PC-9 (cell line): ENCODE results near the gene SLC10A7. TPM values are rescaled to one million over a fixed set of nuclear protein-coding genes. Genes with fewer than 3 reads are reported as not detected.

Source experiments
- BruUV-seq: library from RNA; stranded (reverse); fragments of 400-500 nt; replicated peaks from 2 replicates; lab custom pipeline; 2021; lab: Mats Ljungman, UMichigan
- CTCF ChIA-PET: fragments of 300-600 bp; sonication (Branson Sonifier 250); formaldehyde crosslinking; loops from one replicate; lab custom pipeline; 2022; ENCODE audit warnings: antibody characterized with exemption; lab: Charles Lee
- POLR2A ChIA-PET: fragments of 300-600 bp; sonication (Branson Sonifier 250); formaldehyde crosslinking; loops from one replicate; lab custom pipeline; 2022; ENCODE audit warnings: antibody characterized with exemption; ENCODE audit not compliant: unreplicated experiment; lab: Charles Lee
- DNase-seq, 2 experiments: peaks; one replicate each; pipeline versions ENCODE4 v3.0.0 to v3.0.0-alpha.2; 2015 to 2022; ENCODE audit warnings: mixed read lengths in 1 of 2
- H2AFZ ChIP-seq: fragments of 200-600 bp; sonication (generic); 2 replicates; pipeline ENCODE4 v1.8.1; 2017; ENCODE audit warnings: antibody characterized with exemption
- H3F3A ChIP-seq: fragments of 200-600 bp; sonication (generic); 2 replicates; pipeline ENCODE4 v1.8.1; 2017; ENCODE audit warnings: antibody characterized with exemption, mild to moderate bottlenecking, low read depth; ENCODE audit not compliant: insufficient read depth
- H3K27ac ChIP-seq: fragments of 200-600 bp; sonication (generic); 2 replicates; pipeline ENCODE4 v1.6.1; 2016; ENCODE audit warnings: mixed run types
- H3K27me3 ChIP-seq: fragments of 200-600 bp; sonication (generic); 2 replicates; pipeline ENCODE4 v1.6.1; 2016; ENCODE audit warnings: low read depth, mixed run types; ENCODE audit not compliant: insufficient read depth
- H3K36me3 ChIP-seq: fragments of 200-600 bp; sonication (generic); 2 replicates; pipeline ENCODE4 v1.6.1; 2016; ENCODE audit warnings: low read depth, mixed run types
- H3K4me1 ChIP-seq: fragments of 200-600 bp; sonication (generic); replicated peaks from 2 replicates; pipeline ENCODE4 v1.6.1; 2016; ENCODE audit warnings: mixed run types; ENCODE audit not compliant: insufficient read depth
- H3K4me2 ChIP-seq: fragments of 200-600 bp; sonication (generic); 2 replicates; pipeline ENCODE4 v1.6.1; 2017; ENCODE audit warnings: mixed run types
- H3K4me3 ChIP-seq: fragments of 200-600 bp; sonication (generic); 2 replicates; pipeline ENCODE4 v1.6.1; 2016; ENCODE audit warnings: mixed run types
- H3K79me2 ChIP-seq: fragments of 200-600 bp; sonication (generic); 2 replicates; pipeline ENCODE4 v1.6.1; 2017; ENCODE audit warnings: low read depth, mixed run types
- H3K9me2 ChIP-seq: fragments of 200-600 bp; sonication (generic); 2 replicates; pipeline ENCODE4 v1.8.1; 2017; ENCODE audit warnings: mild to moderate bottlenecking; ENCODE audit not compliant: insufficient read depth
- H3K9me3 ChIP-seq: fragments of 200-600 bp; sonication (generic); 2 replicates; pipeline ENCODE4 v1.8.1; 2016; ENCODE audit warnings: low read depth; ENCODE audit not compliant: insufficient read depth
- H4K20me1 ChIP-seq: fragments of 200-600 bp; sonication (generic); 2 replicates; pipeline ENCODE4 v1.8.1; 2017; ENCODE audit not compliant: insufficient read depth
- CTCF ChIP-seq: fragments of 200-600 bp; sonication (generic); conservative IDR thresholded peaks from 2 replicates; pipeline ENCODE4 v1.6.1; 2017; ENCODE audit warnings: mixed run types, antibody characterized with exemption, mild to moderate bottlenecking, moderate library complexity
- EZH2 ChIP-seq: fragments of 200-600 bp; sonication (generic); IDR thresholded peaks from 2 replicates; pipeline ENCODE4 v1.8.0; 2017; ENCODE audit warnings: antibody characterized with exemption, low read depth
- intact Hi-C: fragments of 100-400 bp; cut with micrococcal nuclease; formaldehyde crosslinking; loops from one replicate; pipeline ENCODE4 v1.10.0; 2022; ENCODE audit not compliant: unreplicated experiment
- total RNA-seq: library from RNA; stranded (reverse); gene quantifications from 2 replicates; pipeline ENCODE4 v1.2.3, GENCODE V29; 2021

Gene SLC10A7
- total RNA-seq, 1 experiment from 2014 or later, result 11.4 TPM

DNA sequence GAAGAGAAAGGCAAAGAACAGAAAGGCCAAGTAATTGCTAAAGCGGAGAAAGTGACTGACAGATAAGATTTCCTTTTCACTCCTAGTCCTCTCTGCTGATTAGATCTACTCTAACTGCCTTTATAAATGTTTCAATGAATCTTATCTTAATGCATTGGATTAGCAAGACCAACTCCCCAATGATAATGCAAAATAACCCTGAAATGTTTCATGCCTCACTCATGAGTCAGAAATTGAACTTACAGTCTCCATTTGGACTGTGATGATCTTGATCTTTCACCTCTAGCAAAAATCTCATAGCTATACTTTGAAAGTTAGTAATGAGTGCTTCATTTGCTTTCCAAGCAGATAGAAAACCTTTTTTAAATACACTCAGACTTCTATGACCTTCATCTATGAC lies 26.5 kb downstream of the SLC10A7 start:
- intact Hi-C loops, result loop anchor here (1.0 kb wide), 1 partner anchor 26 kb away; the partner anchor contains the start of gene SLC10A7
- Histone ChIP-seq H3K36me3 (no peaks in the 10 kb centered on the region), H3K4me3 (no peak overlapping the region), H3K9me2 (no peaks in the 10 kb centered on the region), H4K20me1 (no peaks in the 10 kb centered on the region), H3K27me3 (no peaks in the 10 kb centered on the region), H3K4me2 (no peak overlapping the region), H3K4me1 (peaks cover 11% of the 10 kb centered on the region), H3K9me3 (no peaks in the 10 kb centered on the region), H3F3A (no peaks in the 10 kb centered on the region), H3K79me2 (no peaks in the 10 kb centered on the region), H3K27ac (no peak overlapping the region), H2AFZ (no peak overlapping the region)
- ChIA-PET CTCF (no interaction called here), POLR2A (no interaction called here)
- no TSS peak for BruUV-seq
- TF ChIP-seq EZH2, result no peak
- TF ChIP-seq CTCF, result no peak
- peak in 1 of 2 experiments; percentile 62 for DNase-seq

DNA sequence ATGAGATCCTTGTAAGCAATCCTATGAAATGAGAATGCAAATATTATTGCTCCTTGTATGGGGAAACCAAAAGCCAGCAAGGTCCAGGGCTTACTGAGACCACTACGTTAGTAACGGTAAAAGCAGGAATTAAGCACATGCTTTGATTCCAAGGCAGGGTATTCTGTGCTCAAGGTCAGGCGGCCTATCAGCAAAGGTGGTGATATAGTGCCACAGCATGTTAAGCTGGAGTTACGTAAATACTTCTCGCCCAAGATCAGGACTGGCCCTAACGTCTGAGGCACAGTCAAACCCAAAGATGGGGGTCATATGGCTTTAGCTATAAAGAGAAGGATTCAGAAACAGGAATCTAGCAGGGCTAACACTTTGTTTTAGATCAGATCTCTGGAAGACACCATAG lies 27.6 kb downstream of the SLC10A7 start:
- no peak for DNase-seq
- Histone ChIP-seq H3K4me2 (no peak overlapping the region), H3K36me3 (no peaks in the 10 kb centered on the region), H3K4me1 (peaks cover 11% of the 10 kb centered on the region), H2AFZ (no peak overlapping the region), H3K4me3 (no peak overlapping the region), H3K9me2 (no peaks in the 10 kb centered on the region), H4K20me1 (no peaks in the 10 kb centered on the region), H3K27ac (no peak overlapping the region), H3F3A (no peaks in the 10 kb centered on the region), H3K79me2 (no peaks in the 10 kb centered on the region), H3K27me3 (no peaks in the 10 kb centered on the region), H3K9me3 (no peaks in the 10 kb centered on the region)
- POLR2A ChIA-PET, result no interaction called here
- no TSS peak for BruUV-seq
- intact Hi-C loops, result no loop called here
- TF ChIP-seq CTCF, result no peak
- TF ChIP-seq EZH2, result no peak
- CTCF ChIA-PET, result no interaction called here

- Histone ChIP-seq H3K27me3 (no peaks in the 10 kb centered on the region), H3K4me3 (no peak overlapping the region), H3K9me2 (no peaks in the 10 kb centered on the region), H3K4me2 (no peak overlapping the region), H3K4me1 (0 out of 2 replicates have a peak, but pooled peaks cover 2% of the 10 kb centered on the region), H4K20me1 (no peaks in the 10 kb centered on the region), H2AFZ (no peak overlapping the region), H3K79me2 (no peaks in the 10 kb centered on the region), H3K36me3 (no peaks in the 10 kb centered on the region), H3K27ac (no peak overlapping the region), H3F3A (no peaks in the 10 kb centered on the region), H3K9me3 (no peaks in the 10 kb centered on the region)
- no TSS peak for BruUV-seq
- DNase-seq, result no peak
- intact Hi-C loops, result no loop called here
- no peak for TF ChIP-seq CTCF
- ChIA-PET POLR2A (no interaction called here), CTCF (no interaction called here)
These were observed 31.6 kb downstream of the SLC10A7 start for GRCh38 chr4:146490106-146490505.
